ENCODE measurements around the gene GTF2H1.

DNA sequence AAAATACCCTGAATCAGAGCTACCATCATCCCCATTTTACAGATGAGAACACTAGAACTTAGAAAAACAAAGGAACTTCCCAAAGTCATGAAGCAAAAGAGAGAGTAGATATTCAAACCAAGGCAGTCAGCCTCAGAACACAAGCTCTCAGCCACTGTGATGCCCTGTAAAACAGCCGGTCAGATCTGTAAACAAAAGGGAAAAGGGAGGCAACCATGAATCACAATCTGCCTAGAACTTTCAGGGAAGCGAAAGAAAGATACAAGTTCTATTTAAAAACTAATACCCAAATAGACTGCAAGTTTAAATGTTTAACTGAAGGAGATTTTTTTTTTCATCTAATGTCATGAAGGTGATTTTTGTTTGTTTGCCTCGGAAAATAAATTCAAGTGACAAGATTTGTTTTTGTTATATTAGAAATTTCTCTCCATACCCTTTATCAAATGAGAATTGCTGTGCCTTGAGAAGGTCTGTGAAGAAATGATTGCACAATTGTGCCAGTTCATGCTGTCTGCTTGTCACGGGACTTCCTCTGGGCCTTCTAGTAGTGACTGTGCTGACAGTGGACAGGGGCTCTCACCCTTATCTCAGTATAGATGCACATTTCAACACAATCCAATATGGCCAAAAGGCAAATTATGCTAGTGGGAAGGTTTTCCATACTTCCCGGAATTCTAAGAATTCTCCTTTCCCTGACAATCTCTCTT, 44.6 kb upstream of the GTF2H1 start:
- TF ChIP-seq, protein P1, sequence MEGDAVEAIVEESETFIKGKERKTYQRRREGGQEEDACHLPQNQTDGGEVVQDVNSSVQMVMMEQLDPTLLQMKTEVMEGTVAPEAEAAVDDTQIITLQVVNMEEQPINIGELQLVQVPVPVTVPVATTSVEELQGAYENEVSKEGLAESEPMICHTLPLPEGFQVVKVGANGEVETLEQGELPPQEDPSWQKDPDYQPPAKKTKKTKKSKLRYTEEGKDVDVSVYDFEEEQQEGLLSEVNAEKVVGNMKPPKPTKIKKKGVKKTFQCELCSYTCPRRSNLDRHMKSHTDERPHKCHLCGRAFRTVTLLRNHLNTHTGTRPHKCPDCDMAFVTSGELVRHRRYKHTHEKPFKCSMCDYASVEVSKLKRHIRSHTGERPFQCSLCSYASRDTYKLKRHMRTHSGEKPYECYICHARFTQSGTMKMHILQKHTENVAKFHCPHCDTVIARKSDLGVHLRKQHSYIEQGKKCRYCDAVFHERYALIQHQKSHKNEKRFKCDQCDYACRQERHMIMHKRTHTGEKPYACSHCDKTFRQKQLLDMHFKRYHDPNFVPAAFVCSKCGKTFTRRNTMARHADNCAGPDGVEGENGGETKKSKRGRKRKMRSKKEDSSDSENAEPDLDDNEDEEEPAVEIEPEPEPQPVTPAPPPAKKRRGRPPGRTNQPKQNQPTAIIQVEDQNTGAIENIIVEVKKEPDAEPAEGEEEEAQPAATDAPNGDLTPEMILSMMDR (IDR thresholded peaks at IDR 0.05; ENCODE audit: low read length) = no peak
- no peak for TF ChIP-seq EZH2 (IDR thresholded peaks at IDR 0.05; ENCODE audit: borderline replicate concordance, low read length)
